GM18907 (cell line): ENCODE measurements around the gene MCM7.

ENCODE experiments used
- ATAC-seq: cut with Tn5 transposase; IDR thresholded peaks from one replicate; pipeline ENCODE4 v1.9.1; 2021; ENCODE audit warnings: mild to moderate bottlenecking, moderate library complexity; ENCODE audit not compliant: unreplicated experiment

MCM7 gene

DNA sequence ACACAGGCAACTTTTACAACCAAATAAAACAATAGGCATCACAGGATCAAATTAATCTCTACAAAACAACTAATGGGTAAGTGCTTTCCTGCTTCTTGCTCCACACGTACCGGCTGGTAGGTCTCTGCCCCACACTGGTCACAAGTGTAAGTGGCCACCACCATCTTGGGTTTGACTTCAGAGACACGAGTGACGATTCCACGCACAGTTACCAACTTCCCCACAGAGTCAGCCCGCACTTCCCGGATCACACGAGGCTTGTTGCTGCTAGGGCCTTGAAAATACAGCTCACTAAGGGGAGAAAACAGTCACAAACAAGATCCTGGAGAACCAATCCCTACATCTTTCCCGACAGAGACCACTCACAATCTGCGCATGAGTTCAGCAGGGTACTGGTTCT is 2.3 kb downstream of the MCM7 start:
- no peak for ATAC-seq

- no peak for ATAC-seq
Measured at GRCh38 chr7:100095704-100096103, 5.5 kb downstream of the MCM7 start.

DNA sequence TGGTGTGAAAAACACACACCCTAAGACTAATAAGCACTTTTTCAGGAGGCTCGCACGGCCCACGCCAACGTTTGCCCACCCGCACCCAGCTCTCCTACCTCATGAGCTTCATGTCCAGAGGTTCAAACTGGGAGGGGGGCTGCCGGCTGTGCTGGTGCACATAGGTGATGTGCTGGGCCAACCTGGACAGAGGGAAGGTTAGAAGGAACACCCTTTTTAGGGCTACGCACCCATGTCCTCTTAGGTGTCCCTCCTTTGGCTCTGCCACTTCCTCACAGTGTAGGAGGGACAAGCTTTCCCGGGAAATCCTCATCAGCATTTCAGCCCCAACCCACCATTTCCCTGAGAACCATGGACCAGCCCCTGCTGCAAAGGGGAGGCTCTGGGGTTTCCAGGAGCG is 5.9 kb downstream of the MCM7 start:
- ATAC-seq: no peak

DNA sequence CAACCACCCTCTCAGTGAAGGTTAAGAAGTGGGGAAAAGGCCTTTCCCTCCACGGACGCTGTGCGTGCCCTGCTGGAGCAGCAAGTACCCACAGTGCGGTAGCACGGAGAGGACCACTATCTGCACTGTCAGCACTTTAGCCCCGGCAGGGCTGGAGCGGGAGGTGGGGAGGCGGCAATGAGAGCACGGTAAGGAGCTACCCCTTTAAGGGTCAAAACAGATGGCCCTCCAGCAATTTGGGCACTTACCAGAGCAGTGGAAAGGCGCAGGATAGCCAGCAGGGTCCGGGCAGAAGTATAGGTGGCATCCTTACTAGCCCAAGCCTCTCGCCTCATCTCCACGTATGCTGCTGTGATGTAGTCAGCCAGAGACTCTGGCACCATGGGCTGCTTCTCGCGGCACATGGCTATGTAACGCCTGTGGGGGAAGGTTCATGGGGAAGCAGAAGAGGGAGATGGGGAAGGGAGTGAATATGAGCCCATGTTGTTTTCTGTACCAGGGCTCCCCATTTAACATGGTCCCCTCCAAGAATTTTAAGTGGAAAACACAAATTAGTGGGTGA is 7.2 kb downstream of the MCM7 start:
- no peak for ATAC-seq

- ATAC-seq: no peak
Measured at GRCh38 chr7:100093498-100093897, 7.7 kb downstream of the MCM7 start.

GRCh38 chr7:100093054-100093453 is 8.1 kb downstream of the MCM7 start:
- ATAC-seq: no peak

DNA sequence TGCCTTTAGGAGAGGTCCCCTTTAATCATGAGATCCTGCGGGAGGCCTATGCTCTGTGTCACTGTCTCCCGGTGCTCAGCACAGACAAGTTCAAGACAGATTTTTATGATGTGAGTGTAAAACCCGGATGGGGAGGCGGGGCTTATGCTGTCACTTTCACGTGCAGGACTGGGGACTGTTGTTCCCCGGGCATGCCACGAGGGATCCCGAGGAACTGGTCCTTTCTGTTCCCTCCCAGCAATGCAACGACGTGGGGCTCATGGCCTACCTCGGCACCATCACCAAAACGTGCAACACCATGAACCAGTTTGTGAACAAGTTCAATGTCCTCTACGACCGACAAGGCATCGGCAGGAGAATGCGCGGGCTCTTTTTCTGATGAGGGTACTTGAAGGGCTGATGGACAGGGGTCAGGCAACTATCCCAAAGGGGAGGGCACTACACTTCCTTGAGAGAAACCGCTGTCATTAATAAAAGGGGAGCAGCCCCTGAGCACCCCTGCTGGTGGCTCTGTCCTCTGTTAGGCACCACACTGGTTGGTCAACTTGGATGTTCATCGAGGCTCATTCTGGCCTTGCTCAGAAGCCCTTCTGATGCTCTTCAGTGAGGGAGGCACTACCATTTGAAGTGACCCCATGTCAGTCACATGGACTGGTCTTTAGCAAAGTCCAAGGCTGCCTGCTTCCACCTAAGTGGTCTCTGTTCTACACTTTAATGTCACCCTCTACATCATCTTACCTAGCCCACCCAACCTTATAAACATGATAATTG is 9.6 kb downstream of the MCM7 start:
- ATAC-seq: no peak

- no peak for ATAC-seq
Measured at GRCh38 chr7:100090527-100091410, 10.4 kb downstream of the MCM7 start.

GRCh38 chr7:100089458-100090196 is 11.6 kb downstream of the MCM7 start:
- ATAC-seq: no peak

- peak; percentile 53 for ATAC-seq
Measured at GRCh38 chr7:100088621-100089457, 12.4 kb downstream of the MCM7 start, which contains the start of gene COPS6. TSS of gene COPS6 (plus strand) at chr7:100088969. CDS start at chr7:100088991, 22 bp downstream.

- no peak for ATAC-seq
Measured at GRCh38 chr7:100088095-100088620, 13.0 kb downstream of the MCM7 start.

GRCh38 chr7:100087055-100087750 is 14.0 kb downstream of the MCM7 start:
- ATAC-seq: no peak

GRCh38 chr7:100085515-100085914 is 15.7 kb downstream of the MCM7 start:
- no peak for ATAC-seq

GRCh38 chr7:100082978-100083377 is 18.2 kb downstream of the MCM7 start:
- ATAC-seq: no peak

GRCh38 chr7:100081535-100082102 is 19.6 kb downstream of the MCM7 start, which contains the start of gene ZNF3:
TSS of gene ZNF3 (minus strand) at chr7:100081723. CDS start at chr7:100077357, 4,366 bp downstream.
- ATAC-seq: peak; percentile 84

GRCh38 chr7:100080907-100081534 is 20.2 kb downstream of the MCM7 start:
- ATAC-seq: no peak

- ATAC-seq: no peak
Measured at GRCh38 chr7:100079024-100079560, 22.1 kb downstream of the MCM7 start.

DNA sequence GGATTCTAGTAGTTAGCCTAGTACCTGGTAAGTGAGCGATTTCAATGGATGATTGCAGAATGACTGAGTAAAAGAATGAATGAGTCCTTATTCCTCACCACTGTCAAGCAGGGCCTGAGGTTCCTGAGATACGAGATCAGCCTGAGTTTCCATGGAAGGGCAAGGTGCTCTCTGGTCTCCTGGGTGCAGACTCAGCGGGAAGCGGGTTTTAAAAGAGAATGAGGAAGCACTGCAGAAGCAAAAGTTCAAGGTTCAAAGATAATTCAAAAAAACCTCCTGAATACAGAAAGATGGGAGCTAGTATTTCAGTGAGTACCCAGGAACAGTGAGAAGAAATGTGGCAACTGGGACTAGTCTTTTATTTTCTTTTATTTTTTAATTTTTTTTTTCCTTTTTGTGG is 24.0 kb downstream of the MCM7 start:
- no peak for ATAC-seq
